GM23338 (cell line): ENCODE measurements around the gene DENND4C. TPM values are rescaled to one million over a fixed set of nuclear protein-coding genes. Genes with fewer than 3 reads are reported as not detected.

Experiments used
- ATAC-seq: fragments of 200-7000 bp; cut with Tn5 transposase; 3 replicates; pipeline ENCODE4 v1.9.1; 2020
- DNase-seq: peaks from one replicate; pipeline ENCODE4 v3.0.0-alpha.2; 2015; ENCODE audit warnings: low spot score
- H2AFZ ChIP-seq: fragments of 200-600 bp; sonication (generic); 2 replicates; pipeline ENCODE4 v1.8.0; 2016; ENCODE audit warnings: antibody characterized with exemption, mild to moderate bottlenecking, moderate library complexity
- H3F3A ChIP-seq: fragments of 200-600 bp; sonication (generic); replicated peaks from 2 replicates; pipeline ENCODE4 v1.8.0; 2017; ENCODE audit warnings: antibody characterized with exemption, mixed run types, low read depth
- H3K27ac ChIP-seq: fragments of 200-600 bp; sonication (generic); 2 replicates; pipeline ENCODE4 v1.6.1; 2016; ENCODE audit warnings: low read depth
- H3K27me3 ChIP-seq: fragments of 200-600 bp; sonication (generic); 2 replicates; pipeline ENCODE4 v1.8.0; 2016; ENCODE audit warnings: mild to moderate bottlenecking, mixed run types, moderate library complexity; ENCODE audit not compliant: insufficient read depth
- H3K36me3 ChIP-seq: fragments of 200-600 bp; sonication (generic); 2 replicates; pipeline ENCODE4 v1.8.0; 2016; ENCODE audit warnings: mild to moderate bottlenecking; ENCODE audit not compliant: insufficient read depth
- H3K4me1 ChIP-seq: fragments of 200-600 bp; sonication (generic); 2 replicates; pipeline ENCODE4 v1.8.0; 2016; ENCODE audit warnings: mild to moderate bottlenecking, moderate library complexity; ENCODE audit not compliant: insufficient read depth
- H3K4me2 ChIP-seq: fragments of 200-600 bp; sonication (generic); 2 replicates; pipeline ENCODE4 v1.7.1; 2017; ENCODE audit warnings: mixed run types
- H3K4me3 ChIP-seq: fragments of 200-600 bp; sonication (generic); 2 replicates; pipeline ENCODE4 v1.6.1; 2016; ENCODE audit warnings: mixed run types
- H3K79me2 ChIP-seq: fragments of 200-600 bp; sonication (generic); replicated peaks from 2 replicates; pipeline ENCODE4 v1.8.0; 2017; ENCODE audit warnings: mild to moderate bottlenecking; ENCODE audit not compliant: insufficient read depth
- H3K9me2 ChIP-seq: fragments of 200-600 bp; sonication (generic); 2 replicates; pipeline ENCODE4 v1.8.0; 2017; ENCODE audit not compliant: insufficient read depth
- H4K20me1 ChIP-seq: fragments of 200-600 bp; sonication (generic); replicated peaks from 2 replicates; pipeline ENCODE4 v1.8.0; 2017; ENCODE audit warnings: mild to moderate bottlenecking; ENCODE audit not compliant: insufficient read depth
- H3K27ac Mint-ChIP-seq: 2 replicates; pipeline ENCODE4 v1.8.0; 2020; ENCODE audit warnings: inconsistent platforms, mild to moderate bottlenecking, moderate library complexity, mixed read lengths
- H3K27me3 Mint-ChIP-seq: 3 replicates; pipeline ENCODE4 v1.8.0; 2022; ENCODE audit warnings: low read depth, mild to moderate bottlenecking, moderate library complexity, mixed read lengths, inconsistent platforms; ENCODE audit not compliant: insufficient read depth, poor library complexity
- H3K36me3 Mint-ChIP-seq: 3 replicates; pipeline ENCODE4 v1.8.0; 2021; ENCODE audit warnings: low read depth, mild to moderate bottlenecking, inconsistent platforms, moderate library complexity, mixed read lengths
- H3K4me1 Mint-ChIP-seq: 3 replicates; pipeline ENCODE4 v1.8.0; 2020; ENCODE audit warnings: mild to moderate bottlenecking, inconsistent platforms, mixed read lengths
- H3K4me3 Mint-ChIP-seq: 3 replicates; pipeline ENCODE4 v1.8.0; 2021; ENCODE audit warnings: moderate library complexity, mild to moderate bottlenecking, inconsistent platforms, mixed read lengths
- H3K9me3 Mint-ChIP-seq: 3 replicates; pipeline ENCODE4 v1.8.0; 2020; ENCODE audit warnings: moderate library complexity, mild to moderate bottlenecking, inconsistent platforms, mixed read lengths
- CREB1 ChIP-seq: fragments of 250-450 bp; sonication (Bioruptor Pico); IDR thresholded peaks from 2 replicates; pipeline ENCODE4 v1.5.0; 2020; ENCODE audit warnings: low read depth, mild to moderate bottlenecking, moderate library complexity
- EZH2 ChIP-seq: fragments of 200-600 bp; sonication (generic); IDR thresholded peaks from one replicate; pipeline ENCODE4 v1.8.0; 2017; ENCODE audit warnings: antibody characterized with exemption, mild to moderate bottlenecking, low read depth; ENCODE audit not compliant: unreplicated experiment
- EZH2phosphoT487 ChIP-seq: fragments of 200-600 bp; sonication (generic); IDR thresholded peaks from one replicate; pipeline ENCODE4 v1.8.1; 2018; ENCODE audit warnings: antibody characterized with exemption; ENCODE audit not compliant: unreplicated experiment
- JUNB ChIP-seq: IDR thresholded peaks from one replicate; pipeline ENCODE4 v1.6.1; 2016; ENCODE audit warnings: antibody characterized with exemption; ENCODE audit not compliant: unreplicated experiment
- NANOG ChIP-seq: IDR thresholded peaks from 2 replicates; pipeline ENCODE4 v1.6.1; 2016; ENCODE audit warnings: antibody characterized with exemption, borderline replicate concordance
- POLR2AphosphoS5 ChIP-seq: IDR thresholded peaks from 2 replicates; pipeline ENCODE4 v1.6.1; 2016; ENCODE audit warnings: antibody characterized with exemption, low read depth
- ZNF114 ChIP-seq: fragments of 250-450 bp; sonication (Bioruptor Pico); IDR thresholded peaks from 2 replicates; pipeline ENCODE4 v1.5.0; 2020; ENCODE audit warnings: mild to moderate bottlenecking, moderate library complexity
- ZNF331 ChIP-seq: fragments of 250-450 bp; sonication (Bioruptor Pico); IDR thresholded peaks from 2 replicates; pipeline ENCODE4 v1.5.0; 2020; ENCODE audit warnings: low read depth, mild to moderate bottlenecking, moderate library complexity
- polyA plus RNA-seq: library from polyadenylated mRNA; unstranded; fragments of >200 nt; fragmentation: Nextera tagmentation; extraction: Ambion mirVana; gene quantifications from 2 replicates; pipeline ENCODE4 v1.2.1, GENCODE V29; 2016
- total RNA-seq: library from RNA; depleted of rRNA; stranded (reverse); fragments of >200 nt; shearing (Covaris generic); gene quantifications from 2 replicates; pipeline ENCODE4 v1.2.3, GENCODE V29; 2014
- TF ChIP-seq, protein P1 (sequence below): IDR thresholded peaks from 2 replicates; pipeline ENCODE4 v1.6.1; 2016; ENCODE audit warnings: antibody characterized with exemption
- TF ChIP-seq, protein P2 (sequence below): fragments of 250-450 bp; sonication (Bioruptor Pico); IDR thresholded peaks from 2 replicates; pipeline ENCODE4 v1.5.0; 2020; ENCODE audit warnings: mild to moderate bottlenecking, moderate library complexity
- TF ChIP-seq, protein P3 (sequence below): IDR thresholded peaks from one replicate; pipeline ENCODE4 v1.6.1; 2018; ENCODE audit warnings: antibody characterized with exemption; ENCODE audit not compliant: unreplicated experiment

The DENND4C gene
- total and polyA plus RNA-seq, 2 experiments from 2014 or later: 6.4 to 30.8 TPM

DNA sequence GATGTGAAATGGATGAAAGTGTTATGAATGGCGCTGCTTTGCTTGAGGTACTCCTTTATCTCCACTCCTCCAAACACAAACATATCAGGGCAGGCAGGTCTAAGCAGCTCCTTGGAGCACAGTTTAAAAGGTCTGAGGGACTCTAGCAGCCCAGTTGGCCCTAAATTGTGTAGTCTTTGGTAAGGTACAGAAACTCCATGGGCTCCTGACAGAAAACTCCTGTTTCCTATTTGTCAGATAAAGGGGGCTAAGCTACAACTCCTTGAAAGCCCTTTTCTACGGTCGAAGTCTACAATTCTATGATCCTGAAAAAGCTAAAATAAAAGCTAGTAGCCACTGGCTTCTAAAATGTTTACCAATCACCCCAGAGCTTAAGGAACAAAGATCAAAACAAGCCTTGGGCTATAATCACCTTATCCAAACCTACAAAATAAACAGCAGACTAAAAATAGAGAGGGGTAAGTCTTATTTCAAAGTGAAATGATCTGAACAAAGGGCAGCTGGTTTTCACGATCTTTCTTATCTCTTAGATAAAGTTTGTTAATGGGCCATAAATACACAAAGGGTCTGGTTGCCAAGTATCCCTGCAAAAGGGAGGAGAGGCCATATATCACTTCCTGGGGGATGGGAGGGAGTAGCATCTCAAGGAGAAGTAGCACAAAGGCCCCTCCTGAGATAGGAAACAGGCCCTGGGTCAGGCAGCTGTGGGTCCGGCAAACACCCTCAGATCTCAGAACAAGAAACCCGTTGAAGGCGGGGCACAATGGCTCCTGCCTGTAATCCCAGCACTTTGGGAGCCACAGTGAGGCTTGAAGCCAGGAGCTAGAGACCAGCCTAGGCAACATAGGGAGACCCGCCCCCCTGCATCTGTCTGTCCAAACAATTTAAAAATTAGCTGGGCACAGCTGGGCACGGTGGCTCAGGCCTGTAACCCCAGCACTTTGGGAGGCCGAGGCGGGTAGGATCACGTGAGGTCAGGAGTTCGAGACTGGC is 28.3 kb upstream of the DENND4C start (continued):
- TF ChIP-seq, protein P1, sequence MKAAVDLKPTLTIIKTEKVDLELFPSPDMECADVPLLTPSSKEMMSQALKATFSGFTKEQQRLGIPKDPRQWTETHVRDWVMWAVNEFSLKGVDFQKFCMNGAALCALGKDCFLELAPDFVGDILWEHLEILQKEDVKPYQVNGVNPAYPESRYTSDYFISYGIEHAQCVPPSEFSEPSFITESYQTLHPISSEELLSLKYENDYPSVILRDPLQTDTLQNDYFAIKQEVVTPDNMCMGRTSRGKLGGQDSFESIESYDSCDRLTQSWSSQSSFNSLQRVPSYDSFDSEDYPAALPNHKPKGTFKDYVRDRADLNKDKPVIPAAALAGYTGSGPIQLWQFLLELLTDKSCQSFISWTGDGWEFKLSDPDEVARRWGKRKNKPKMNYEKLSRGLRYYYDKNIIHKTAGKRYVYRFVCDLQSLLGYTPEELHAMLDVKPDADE: no peak
- TF ChIP-seq ZNF114 (CRISPR knock-in tag) (no peak), NANOG (no peak), POLR2AphosphoS5 (no peak), JUNB (no peak)

DNA sequence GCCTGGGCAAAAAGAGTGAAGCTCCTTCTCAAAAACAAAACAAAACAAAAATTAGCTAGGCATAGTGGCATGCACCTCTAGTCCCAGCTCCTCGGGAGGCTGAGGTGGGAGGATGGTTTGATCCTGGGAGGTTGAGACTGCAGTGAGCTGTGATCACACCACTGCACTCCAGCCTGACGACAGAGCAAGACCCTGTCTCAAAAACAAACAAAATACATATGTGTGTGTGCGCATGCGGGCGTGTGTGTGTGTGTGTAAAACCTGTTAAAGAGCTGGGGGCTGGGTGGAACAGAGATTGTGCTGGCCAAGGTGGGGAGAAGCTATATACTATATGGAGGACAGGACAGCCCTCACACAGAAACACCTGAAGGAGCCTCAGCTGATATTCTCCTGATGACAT is 27.4 kb upstream of the DENND4C start:
- H3K27ac ChIP-seq: no peak overlapping the region
- H3K4me2 ChIP-seq: no peak overlapping the region
- Mint-ChIP-seq H3K27ac (no peak overlapping the region), H3K9me3 (no peaks in the 10 kb centered on the region), H3K4me1 (peaks cover 5% of the 10 kb centered on the region; the same call in 2 of the 3 replicates), H3K36me3 (no peaks in the 10 kb centered on the region), H3K4me3 (no peak overlapping the region), H3K27me3 (no peaks in the 10 kb centered on the region)
- H3K4me3 ChIP-seq: no peak overlapping the region
- H2AFZ ChIP-seq: no peak overlapping the region
- H4K20me1 ChIP-seq: no peaks in the 10 kb centered on the region
- DNase-seq: no peak
- H3K4me1 ChIP-seq: peaks cover 9% of the 10 kb centered on the region; the same call in 1 of the 2 replicates
- no peaks in the 10 kb centered on the region for H3K27me3 ChIP-seq
- no peaks in the 10 kb centered on the region for H3K36me3 ChIP-seq
- H3K9me2 ChIP-seq: no peaks in the 10 kb centered on the region
- H3K79me2 ChIP-seq: no peaks in the 10 kb centered on the region
- ATAC-seq: no peak
- H3F3A ChIP-seq: no peaks in the 10 kb centered on the region
- TF ChIP-seq ZNF114 (CRISPR knock-in tag) (no peak), POLR2AphosphoS5 (no peak), EZH2 (no peak), EZH2phosphoT487 (no peak), NANOG (no peak), CREB1 (CRISPR knock-in tag) (no peak), ZNF331 (CRISPR knock-in tag) (no peak)
- TF ChIP-seq, protein P2, sequence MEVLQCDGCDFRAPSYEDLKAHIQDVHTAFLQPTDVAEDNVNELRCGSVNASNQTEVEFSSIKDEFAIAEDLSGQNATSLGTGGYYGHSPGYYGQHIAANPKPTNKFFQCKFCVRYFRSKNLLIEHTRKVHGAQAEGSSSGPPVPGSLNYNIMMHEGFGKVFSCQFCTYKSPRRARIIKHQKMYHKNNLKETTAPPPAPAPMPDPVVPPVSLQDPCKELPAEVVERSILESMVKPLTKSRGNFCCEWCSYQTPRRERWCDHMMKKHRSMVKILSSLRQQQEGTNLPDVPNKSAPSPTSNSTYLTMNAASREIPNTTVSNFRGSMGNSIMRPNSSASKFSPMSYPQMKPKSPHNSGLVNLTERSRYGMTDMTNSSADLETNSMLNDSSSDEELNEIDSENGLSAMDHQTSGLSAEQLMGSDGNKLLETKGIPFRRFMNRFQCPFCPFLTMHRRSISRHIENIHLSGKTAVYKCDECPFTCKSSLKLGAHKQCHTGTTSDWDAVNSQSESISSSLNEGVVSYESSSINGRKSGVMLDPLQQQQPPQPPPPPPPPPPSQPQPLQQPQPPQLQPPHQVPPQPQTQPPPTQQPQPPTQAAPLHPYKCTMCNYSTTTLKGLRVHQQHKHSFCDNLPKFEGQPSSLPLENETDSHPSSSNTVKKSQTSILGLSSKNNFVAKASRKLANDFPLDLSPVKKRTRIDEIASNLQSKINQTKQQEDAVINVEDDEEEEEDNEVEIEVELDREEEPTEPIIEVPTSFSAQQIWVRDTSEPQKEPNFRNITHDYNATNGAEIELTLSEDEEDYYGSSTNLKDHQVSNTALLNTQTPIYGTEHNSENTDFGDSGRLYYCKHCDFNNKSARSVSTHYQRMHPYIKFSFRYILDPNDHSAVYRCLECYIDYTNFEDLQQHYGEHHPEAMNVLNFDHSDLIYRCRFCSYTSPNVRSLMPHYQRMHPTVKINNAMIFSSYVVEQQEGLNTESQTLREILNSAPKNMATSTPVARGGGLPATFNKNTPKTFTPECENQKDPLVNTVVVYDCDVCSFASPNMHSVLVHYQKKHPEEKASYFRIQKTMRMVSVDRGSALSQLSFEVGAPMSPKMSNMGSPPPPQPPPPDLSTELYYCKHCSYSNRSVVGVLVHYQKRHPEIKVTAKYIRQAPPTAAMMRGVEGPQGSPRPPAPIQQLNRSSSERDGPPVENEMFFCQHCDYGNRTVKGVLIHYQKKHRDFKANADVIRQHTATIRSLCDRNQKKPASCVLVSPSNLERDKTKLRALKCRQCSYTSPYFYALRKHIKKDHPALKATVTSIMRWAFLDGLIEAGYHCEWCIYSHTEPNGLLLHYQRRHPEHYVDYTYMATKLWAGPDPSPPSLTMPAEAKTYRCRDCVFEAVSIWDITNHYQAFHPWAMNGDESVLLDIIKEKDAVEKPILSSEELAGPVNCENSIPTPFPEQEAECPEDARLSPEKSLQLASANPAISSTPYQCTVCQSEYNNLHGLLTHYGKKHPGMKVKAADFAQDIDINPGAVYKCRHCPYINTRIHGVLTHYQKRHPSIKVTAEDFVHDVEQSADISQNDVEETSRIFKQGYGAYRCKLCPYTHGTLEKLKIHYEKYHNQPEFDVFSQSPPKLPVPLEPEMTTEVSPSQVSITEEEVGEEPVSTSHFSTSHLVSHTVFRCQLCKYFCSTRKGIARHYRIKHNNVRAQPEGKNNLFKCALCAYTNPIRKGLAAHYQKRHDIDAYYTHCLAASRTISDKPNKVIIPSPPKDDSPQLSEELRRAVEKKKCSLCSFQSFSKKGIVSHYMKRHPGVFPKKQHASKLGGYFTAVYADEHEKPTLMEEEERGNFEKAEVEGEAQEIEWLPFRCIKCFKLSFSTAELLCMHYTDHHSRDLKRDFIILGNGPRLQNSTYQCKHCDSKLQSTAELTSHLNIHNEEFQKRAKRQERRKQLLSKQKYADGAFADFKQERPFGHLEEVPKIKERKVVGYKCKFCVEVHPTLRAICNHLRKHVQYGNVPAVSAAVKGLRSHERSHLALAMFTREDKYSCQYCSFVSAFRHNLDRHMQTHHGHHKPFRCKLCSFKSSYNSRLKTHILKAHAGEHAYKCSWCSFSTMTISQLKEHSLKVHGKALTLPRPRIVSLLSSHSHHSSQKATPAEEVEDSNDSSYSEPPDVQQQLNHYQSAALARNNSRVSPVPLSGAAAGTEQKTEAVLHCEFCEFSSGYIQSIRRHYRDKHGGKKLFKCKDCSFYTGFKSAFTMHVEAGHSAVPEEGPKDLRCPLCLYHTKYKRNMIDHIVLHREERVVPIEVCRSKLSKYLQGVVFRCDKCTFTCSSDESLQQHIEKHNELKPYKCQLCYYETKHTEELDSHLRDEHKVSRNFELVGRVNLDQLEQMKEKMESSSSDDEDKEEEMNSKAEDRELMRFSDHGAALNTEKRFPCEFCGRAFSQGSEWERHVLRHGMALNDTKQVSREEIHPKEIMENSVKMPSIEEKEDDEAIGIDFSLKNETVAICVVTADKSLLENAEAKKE (CRISPR knock-in tag): no peak
- TF ChIP-seq, protein P1: no peak
- TF ChIP-seq, protein P3, sequence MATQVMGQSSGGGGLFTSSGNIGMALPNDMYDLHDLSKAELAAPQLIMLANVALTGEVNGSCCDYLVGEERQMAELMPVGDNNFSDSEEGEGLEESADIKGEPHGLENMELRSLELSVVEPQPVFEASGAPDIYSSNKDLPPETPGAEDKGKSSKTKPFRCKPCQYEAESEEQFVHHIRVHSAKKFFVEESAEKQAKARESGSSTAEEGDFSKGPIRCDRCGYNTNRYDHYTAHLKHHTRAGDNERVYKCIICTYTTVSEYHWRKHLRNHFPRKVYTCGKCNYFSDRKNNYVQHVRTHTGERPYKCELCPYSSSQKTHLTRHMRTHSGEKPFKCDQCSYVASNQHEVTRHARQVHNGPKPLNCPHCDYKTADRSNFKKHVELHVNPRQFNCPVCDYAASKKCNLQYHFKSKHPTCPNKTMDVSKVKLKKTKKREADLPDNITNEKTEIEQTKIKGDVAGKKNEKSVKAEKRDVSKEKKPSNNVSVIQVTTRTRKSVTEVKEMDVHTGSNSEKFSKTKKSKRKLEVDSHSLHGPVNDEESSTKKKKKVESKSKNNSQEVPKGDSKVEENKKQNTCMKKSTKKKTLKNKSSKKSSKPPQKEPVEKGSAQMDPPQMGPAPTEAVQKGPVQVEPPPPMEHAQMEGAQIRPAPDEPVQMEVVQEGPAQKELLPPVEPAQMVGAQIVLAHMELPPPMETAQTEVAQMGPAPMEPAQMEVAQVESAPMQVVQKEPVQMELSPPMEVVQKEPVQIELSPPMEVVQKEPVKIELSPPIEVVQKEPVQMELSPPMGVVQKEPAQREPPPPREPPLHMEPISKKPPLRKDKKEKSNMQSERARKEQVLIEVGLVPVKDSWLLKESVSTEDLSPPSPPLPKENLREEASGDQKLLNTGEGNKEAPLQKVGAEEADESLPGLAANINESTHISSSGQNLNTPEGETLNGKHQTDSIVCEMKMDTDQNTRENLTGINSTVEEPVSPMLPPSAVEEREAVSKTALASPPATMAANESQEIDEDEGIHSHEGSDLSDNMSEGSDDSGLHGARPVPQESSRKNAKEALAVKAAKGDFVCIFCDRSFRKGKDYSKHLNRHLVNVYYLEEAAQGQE: no peak
